ENCODE results near the gene DUSP6. TPM values are rescaled to one million over a fixed set of nuclear protein-coding genes. Genes with fewer than 3 reads are reported as not detected.

DUSP6 gene
- total and polyA plus RNA-seq, 2 of the 13 experiments (the other 11 are each of a cell fraction or from before 2014, with no cell fraction given): 40.9 to 161 TPM

DNA sequence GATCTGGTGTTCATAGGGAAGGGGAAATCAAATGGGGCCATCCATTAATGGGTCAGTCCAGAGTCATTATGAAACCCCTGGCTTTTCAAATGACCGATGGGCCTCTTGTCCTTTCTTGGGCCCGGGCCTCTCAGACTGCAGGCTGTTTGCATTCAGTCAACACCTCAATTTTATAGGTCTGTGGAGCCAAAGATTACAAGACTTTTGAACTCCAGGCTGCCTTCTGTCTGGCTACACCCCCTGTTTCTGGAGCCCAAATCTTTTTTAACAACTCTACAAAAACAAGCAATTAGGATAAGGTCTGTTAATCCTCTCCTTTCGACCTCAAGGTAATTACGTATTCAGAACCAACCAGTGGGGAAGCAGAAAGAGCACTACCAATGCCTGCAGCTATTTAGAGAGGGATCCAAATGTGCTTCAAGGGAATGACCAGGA, 35.6 kb downstream of the DUSP6 start:
- peak overlapping the region; percentile 70 for H2AFZ ChIP-seq (ENCODE audit: low read length)
- ChIA-PET CTCF (ENCODE audit: low intra/inter-chr PET ratio, low total read pairs) (no interaction called here), POLR2A (interaction anchor here (3.4 kb wide), 1 partner anchor 37 kb away, joined by 14 read pairs; the partner anchor contains the start of gene DUSP6)
- peaks cover 31% of the 10 kb centered on the region for H3K4me1 ChIP-seq (ENCODE audit: insufficient read depth, low read length)
- BruUV-seq (replicated peaks): no TSS peak
- no peaks in the 10 kb centered on the region for H3K9me3 ChIP-seq (ENCODE audit: low read length)
- H3K4me2 ChIP-seq (ENCODE audit: low read depth, low read length): peak overlapping the region; percentile 40
- DNase-seq (ENCODE audit: low spot score): no peak
- peak; percentile 64 for ATAC-seq
- H3K27me3 ChIP-seq (ENCODE audit: control insufficient read depth in 1 of 2, insufficient read depth in 2 of 2, low read length in 2 of 2): no peaks in the 10 kb centered on the region; a peak in 1 of 5 replicates
- intact Hi-C loops (cut with micrococcal nuclease; ENCODE audit: unreplicated experiment): no loop called here
- TF ChIP-seq ZMYM4 (CRISPR knock-in tag; IDR thresholded peaks at IDR 0.05) (0 out of 2 replicates have a peak, but pooled peaks have one; percentile 14), ZKSCAN5 (CRISPR knock-in tag; IDR thresholded peaks at IDR 0.05) (no peak), HNF4A (CRISPR knock-in tag; IDR thresholded peaks at IDR 0.05) (peak; percentile 5; the same call in 1 of the 2 replicates)
- TF ChIP-seq, protein P1, sequence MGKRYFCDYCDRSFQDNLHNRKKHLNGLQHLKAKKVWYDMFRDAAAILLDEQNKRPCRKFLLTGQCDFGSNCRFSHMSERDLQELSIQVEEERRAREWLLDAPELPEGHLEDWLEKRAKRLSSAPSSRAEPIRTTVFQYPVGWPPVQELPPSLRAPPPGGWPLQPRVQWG (CRISPR knock-in tag; IDR thresholded peaks at IDR 0.05; ENCODE audit: borderline replicate concordance, low read depth): no peak
- 10% methylated on average over 4 of the region's 4 CpGs for WGBS (ENCODE audit: low lambda C conversion rate)
- no peak overlapping the region; a peak in 1 of 6 replicates for H3K4me3 ChIP-seq (replicated peaks in 1 of 3; ENCODE audit: insufficient read depth in 1 of 3, low read depth in 2 of 3, low read length in 3 of 3)
- H3K36me3 ChIP-seq (replicated peaks in 1 of 2; ENCODE audit: control insufficient read depth in 1 of 2, insufficient read depth in 2 of 2, low read length in 2 of 2): no peaks in the 10 kb centered on the region
- in situ Hi-C loops (cut with HindIII; ENCODE audit: extremely low pct_ligation_motif_present, low pct_unique_long_range_greater_than_20kb): no loop called here
- no peak overlapping the region for H3K9ac ChIP-seq (ENCODE audit: insufficient read depth, low read depth, low read length)
- H3K27ac ChIP-seq (ENCODE audit: extremely low read length, insufficient read depth, low read length): no peak overlapping the region
- H3K79me2 ChIP-seq (ENCODE audit: insufficient read depth, low read length): no peaks in the 10 kb centered on the region
- no peaks in the 10 kb centered on the region for H4K20me1 ChIP-seq (ENCODE audit: insufficient read depth, low read length)
- FAIRE-seq: no peak

DNA sequence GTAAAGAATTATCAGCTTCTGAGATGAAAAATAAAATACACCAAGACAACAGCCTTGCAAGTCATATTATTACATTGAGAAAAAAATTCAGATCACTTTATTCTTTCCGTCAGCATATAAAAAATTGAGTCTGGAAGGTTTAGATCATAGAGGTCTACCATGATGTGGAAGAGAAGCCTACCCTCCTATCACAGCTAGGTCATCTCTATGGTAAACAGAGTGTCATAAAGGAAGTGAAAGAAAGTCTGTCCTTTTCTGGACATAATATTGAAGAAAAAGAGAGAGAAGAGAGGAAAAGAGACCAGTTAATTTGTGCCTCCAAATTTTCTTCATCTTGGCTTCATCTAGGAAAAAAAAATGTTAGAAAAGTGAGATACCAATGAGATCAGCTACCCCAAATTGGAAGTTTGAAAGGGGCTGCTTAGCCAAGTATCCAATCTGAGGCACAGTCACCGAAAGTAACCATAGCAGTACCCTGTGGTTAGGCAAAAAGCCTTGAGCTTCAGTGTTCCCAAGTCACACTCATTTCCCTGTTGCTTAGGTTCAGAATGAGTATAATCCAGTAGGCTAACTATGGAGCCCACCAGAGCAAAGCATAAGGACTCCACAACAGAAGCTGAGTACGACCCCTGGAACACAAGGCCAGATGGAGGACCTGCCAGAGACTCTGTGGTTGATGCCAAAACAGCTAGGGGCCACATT, 38.1 kb downstream of the DUSP6 start:
- H3K27ac ChIP-seq (ENCODE audit: extremely low read length, insufficient read depth, low read length): no peak overlapping the region
- H3K79me2 ChIP-seq (ENCODE audit: insufficient read depth, low read length): no peaks in the 10 kb centered on the region
- in situ Hi-C loops (cut with HindIII; ENCODE audit: extremely low pct_ligation_motif_present, low pct_unique_long_range_greater_than_20kb): no loop called here
- H2AFZ ChIP-seq (ENCODE audit: low read length): no peak overlapping the region
- DNase-seq (ENCODE audit: low spot score) (no peak), FAIRE-seq (no peak), ATAC-seq (no peak)
- intact Hi-C loops (cut with micrococcal nuclease; ENCODE audit: unreplicated experiment): no loop called here
- no TSS peak for BruUV-seq (replicated peaks)
- no peaks in the 10 kb centered on the region; a peak in 1 of 5 replicates for H3K27me3 ChIP-seq (ENCODE audit: control insufficient read depth in 1 of 2, insufficient read depth in 2 of 2, low read length in 2 of 2)
- H3K36me3 ChIP-seq (replicated peaks in 1 of 2; ENCODE audit: control insufficient read depth in 1 of 2, insufficient read depth in 2 of 2, low read length in 2 of 2): no peaks in the 10 kb centered on the region
- no peaks in the 10 kb centered on the region for H3K9me3 ChIP-seq (ENCODE audit: low read length)
- 88% methylated on average over 2 of the region's 3 CpGs for WGBS (ENCODE audit: low lambda C conversion rate)
- no peak overlapping the region for H3K9ac ChIP-seq (ENCODE audit: insufficient read depth, low read depth, low read length)
- H3K4me2 ChIP-seq (ENCODE audit: low read depth, low read length): no peak overlapping the region
- ChIA-PET POLR2A (interaction anchor here (3.4 kb wide), 1 partner anchor 39 kb away, joined by 14 read pairs; the partner anchor contains the start of gene DUSP6), CTCF (ENCODE audit: low intra/inter-chr PET ratio, low total read pairs) (no interaction called here)
- H3K4me1 ChIP-seq (ENCODE audit: insufficient read depth, low read length): peaks cover 27% of the 10 kb centered on the region
- H4K20me1 ChIP-seq (ENCODE audit: insufficient read depth, low read length): no peaks in the 10 kb centered on the region
- H3K4me3 ChIP-seq (replicated peaks in 1 of 3; ENCODE audit: insufficient read depth in 1 of 3, low read depth in 2 of 3, low read length in 3 of 3): no peak overlapping the region
- TF ChIP-seq SALL2 (CRISPR knock-in tag; IDR thresholded peaks at IDR 0.05): no peak
- no peak for TF ChIP-seq ZBTB1 (CRISPR knock-in tag; IDR thresholded peaks at IDR 0.05; ENCODE audit: borderline replicate concordance)
- no peak for TF ChIP-seq KDM4B (CRISPR knock-in tag; IDR thresholded peaks at IDR 0.05)
- no peak for TF ChIP-seq XBP1 (CRISPR knock-in tag; IDR thresholded peaks at IDR 0.05)
- TF ChIP-seq, protein P2, sequence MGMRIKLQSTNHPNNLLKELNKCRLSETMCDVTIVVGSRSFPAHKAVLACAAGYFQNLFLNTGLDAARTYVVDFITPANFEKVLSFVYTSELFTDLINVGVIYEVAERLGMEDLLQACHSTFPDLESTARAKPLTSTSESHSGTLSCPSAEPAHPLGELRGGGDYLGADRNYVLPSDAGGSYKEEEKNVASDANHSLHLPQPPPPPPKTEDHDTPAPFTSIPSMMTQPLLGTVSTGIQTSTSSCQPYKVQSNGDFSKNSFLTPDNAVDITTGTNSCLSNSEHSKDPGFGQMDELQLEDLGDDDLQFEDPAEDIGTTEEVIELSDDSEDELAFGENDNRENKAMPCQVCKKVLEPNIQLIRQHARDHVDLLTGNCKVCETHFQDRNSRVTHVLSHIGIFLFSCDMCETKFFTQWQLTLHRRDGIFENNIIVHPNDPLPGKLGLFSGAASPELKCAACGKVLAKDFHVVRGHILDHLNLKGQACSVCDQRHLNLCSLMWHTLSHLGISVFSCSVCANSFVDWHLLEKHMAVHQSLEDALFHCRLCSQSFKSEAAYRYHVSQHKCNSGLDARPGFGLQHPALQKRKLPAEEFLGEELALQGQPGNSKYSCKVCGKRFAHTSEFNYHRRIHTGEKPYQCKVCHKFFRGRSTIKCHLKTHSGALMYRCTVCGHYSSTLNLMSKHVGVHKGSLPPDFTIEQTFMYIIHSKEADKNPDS (CRISPR knock-in tag; IDR thresholded peaks at IDR 0.05): no peak
- TF ChIP-seq ZSCAN21 (CRISPR knock-in tag; IDR thresholded peaks at IDR 0.05; ENCODE audit: borderline replicate concordance): no peak
- TF ChIP-seq, protein P3, sequence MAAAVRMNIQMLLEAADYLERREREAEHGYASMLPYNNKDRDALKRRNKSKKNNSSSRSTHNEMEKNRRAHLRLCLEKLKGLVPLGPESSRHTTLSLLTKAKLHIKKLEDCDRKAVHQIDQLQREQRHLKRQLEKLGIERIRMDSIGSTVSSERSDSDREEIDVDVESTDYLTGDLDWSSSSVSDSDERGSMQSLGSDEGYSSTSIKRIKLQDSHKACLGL (CRISPR knock-in tag; IDR thresholded peaks at IDR 0.05): no peak
- TF ChIP-seq SMARCC2 (IDR thresholded peaks at IDR 0.05): no peak
- no peak for TF ChIP-seq NR2F6 (IDR thresholded peaks at IDR 0.05)
- no peak for TF ChIP-seq NR2F6 (CRISPR knock-in tag; IDR thresholded peaks at IDR 0.05)
- no peak for TF ChIP-seq GFI1 (CRISPR knock-in tag; IDR thresholded peaks at IDR 0.05; ENCODE audit: borderline replicate concordance)
- TF ChIP-seq ZNF766 (CRISPR knock-in tag; IDR thresholded peaks at IDR 0.05; ENCODE audit: borderline replicate concordance): no peak
- TF ChIP-seq DPF2 (CRISPR knock-in tag; IDR thresholded peaks at IDR 0.05; ENCODE audit: borderline replicate concordance, low read depth): no peak
